Nephron (organoid): Measurements from ENCODE around the gene ALDH1A2.

ENCODE experiments used
- H3K27ac Mint-ChIP-seq, 3 experiments: 2 replicates each; pipeline ENCODE4 v1.8.0; 2020; ENCODE audit warnings: mixed read lengths in 3 of 3, mild to moderate bottlenecking in 2 of 3, moderate library complexity in 1 of 3
- H3K27me3 Mint-ChIP-seq: 2 replicates; pipeline ENCODE4 v1.8.0; 2021; ENCODE audit warnings: low read depth, mild to moderate bottlenecking, moderate library complexity, mixed read lengths
- H3K36me3 Mint-ChIP-seq: 2 replicates; pipeline ENCODE4 v1.8.0; 2020; ENCODE audit warnings: low read depth, mixed read lengths
- H3K4me1 Mint-ChIP-seq: 2 replicates; pipeline ENCODE4 v1.8.0; 2020; ENCODE audit warnings: mixed read lengths
- H3K4me3 Mint-ChIP-seq, 3 experiments: 2 replicates each; pipeline ENCODE4 v1.8.0; 2020; ENCODE audit warnings: mild to moderate bottlenecking in 3 of 3, mixed read lengths in 3 of 3, moderate library complexity in 2 of 3
- H3K9me3 Mint-ChIP-seq: 2 replicates; pipeline ENCODE4 v1.8.0; 2020; ENCODE audit warnings: mixed read lengths
- CTCF ChIP-seq, 3 experiments: fragments of 200-600 bp; sonication (generic); IDR thresholded peaks; one replicate each; pipeline ENCODE4 v1.5.0; 2021; ENCODE audit warnings: antibody characterized with exemption in 3 of 3; ENCODE audit not compliant: unreplicated experiment in 3 of 3

The ALDH1A2 gene

DNA sequence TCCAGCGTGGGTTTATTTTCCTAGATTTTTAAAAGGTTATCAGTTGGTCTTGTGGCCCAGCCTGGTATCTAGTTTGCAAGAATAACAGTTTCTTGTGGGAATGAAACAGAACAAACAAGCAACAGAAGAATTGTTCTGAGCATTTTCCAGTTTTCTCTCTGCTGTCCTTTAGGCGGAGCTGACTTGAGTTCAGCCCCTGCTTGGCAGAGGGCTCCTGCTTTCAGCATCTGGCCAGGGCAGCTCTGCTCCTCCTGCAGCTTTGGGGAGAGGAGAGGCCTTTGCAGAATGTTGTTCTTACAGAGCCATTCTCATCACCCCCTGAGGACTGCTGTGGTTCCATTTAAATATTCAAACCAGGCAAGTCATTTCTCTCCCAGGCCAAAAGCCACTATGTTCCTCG lies 117.7 kb downstream of the ALDH1A2 start:
- H3K4me1 Mint-ChIP-seq = peaks cover 21% of the 10 kb centered on the region
- no peak for TF ChIP-seq CTCF (IDR thresholded peaks at IDR 0.05; ENCODE audit: unreplicated experiment in 3 of 3)
- H3K4me3 Mint-ChIP-seq = no peak overlapping the region
- no peaks in the 10 kb centered on the region for H3K27me3 Mint-ChIP-seq
- H3K36me3 Mint-ChIP-seq = no peaks in the 10 kb centered on the region
- no peaks in the 10 kb centered on the region for H3K9me3 Mint-ChIP-seq
- no peak overlapping the region for H3K27ac Mint-ChIP-seq

GRCh38 chr15:57947282-57947681 lies 118.2 kb downstream of the ALDH1A2 start:
- Mint-ChIP-seq H3K36me3 (no peaks in the 10 kb centered on the region), H3K4me1 (peaks cover 21% of the 10 kb centered on the region), H3K9me3 (no peaks in the 10 kb centered on the region), H3K27me3 (no peaks in the 10 kb centered on the region), H3K27ac (no peak overlapping the region), H3K4me3 (no peak overlapping the region)
- no peak for TF ChIP-seq CTCF (IDR thresholded peaks at IDR 0.05; ENCODE audit: unreplicated experiment in 3 of 3)

DNA sequence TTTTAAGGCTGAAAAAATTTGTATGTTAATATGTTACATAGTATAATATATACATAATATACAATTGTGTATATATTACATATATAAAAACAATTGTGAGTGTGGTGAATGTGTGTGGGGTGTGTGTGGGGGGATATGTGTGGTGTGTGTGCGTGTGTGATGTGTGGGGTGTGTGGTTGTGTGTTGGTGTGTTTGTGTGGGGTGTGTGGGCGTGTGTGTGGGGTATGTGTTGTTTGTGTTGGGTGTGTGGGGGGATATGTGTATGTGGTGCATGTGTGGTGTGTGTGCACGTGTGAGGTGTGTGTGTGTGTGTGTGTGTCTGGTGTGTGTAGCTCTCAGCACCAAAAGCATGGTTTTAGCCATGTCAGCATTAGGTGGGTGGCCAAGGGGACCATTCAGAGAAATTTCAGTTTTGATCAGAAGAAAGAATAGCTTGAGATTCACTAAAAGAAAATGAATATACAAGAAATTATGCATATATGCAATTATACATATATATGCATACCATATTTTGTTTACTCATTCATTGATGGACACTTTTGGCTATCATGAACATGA lies 118.9 kb downstream of the ALDH1A2 start:
- no peaks in the 10 kb centered on the region for H3K27me3 Mint-ChIP-seq
- H3K27ac Mint-ChIP-seq = peak overlapping the region in 1 of 3 experiments; percentile 11
- H3K4me1 Mint-ChIP-seq = peaks cover 15% of the 10 kb centered on the region
- peaks cover 3% of the 10 kb centered on the region for H3K9me3 Mint-ChIP-seq
- H3K4me3 Mint-ChIP-seq = no peak overlapping the region
- no peak for TF ChIP-seq CTCF (IDR thresholded peaks at IDR 0.05; ENCODE audit: unreplicated experiment in 3 of 3)
- H3K36me3 Mint-ChIP-seq = no peaks in the 10 kb centered on the region

- no peaks in the 10 kb centered on the region for H3K36me3 Mint-ChIP-seq
- no peak overlapping the region for H3K4me3 Mint-ChIP-seq
- no peak for TF ChIP-seq CTCF (IDR thresholded peaks at IDR 0.05; ENCODE audit: unreplicated experiment in 3 of 3)
- no peak overlapping the region for H3K27ac Mint-ChIP-seq
- H3K27me3 Mint-ChIP-seq = no peaks in the 10 kb centered on the region
- peaks cover 4% of the 10 kb centered on the region for H3K9me3 Mint-ChIP-seq
- H3K4me1 Mint-ChIP-seq = peaks cover 10% of the 10 kb centered on the region
These were observed 119.9 kb downstream of the ALDH1A2 start for GRCh38 chr15:57945616-57946015.

DNA sequence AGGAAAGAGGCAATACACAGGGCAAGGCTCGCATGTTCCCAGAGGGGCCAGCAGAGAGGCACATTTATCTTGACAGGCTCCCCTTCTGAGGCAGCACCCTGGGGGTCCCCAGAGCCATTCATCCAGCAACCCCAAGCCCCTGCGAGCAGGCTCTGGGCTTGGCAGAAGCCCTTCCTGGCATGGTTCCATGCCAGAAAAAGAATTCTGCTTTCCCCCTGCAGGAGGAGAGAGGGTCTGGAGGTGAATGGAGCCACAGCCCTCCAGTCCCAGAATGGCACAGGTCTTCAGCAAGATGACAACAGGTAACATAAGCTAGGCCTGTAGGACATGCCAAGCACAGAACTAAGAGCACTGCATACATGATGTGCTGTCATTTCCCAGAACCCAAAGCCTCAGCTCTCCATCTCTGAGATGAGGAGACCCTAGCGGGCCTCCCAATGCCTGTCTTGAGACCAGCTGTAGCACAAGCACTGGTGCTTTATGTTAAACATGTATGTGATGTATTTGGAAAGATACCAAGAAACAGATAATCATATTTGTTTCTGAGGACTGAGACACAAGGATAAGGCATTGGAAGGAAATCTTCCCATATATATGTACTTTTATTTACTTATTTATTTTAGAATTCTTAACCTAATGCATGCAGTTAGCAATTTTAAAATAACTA lies 121.6 kb downstream of the ALDH1A2 start:
- no peak for TF ChIP-seq CTCF (IDR thresholded peaks at IDR 0.05; ENCODE audit: unreplicated experiment in 3 of 3)
- Mint-ChIP-seq H3K27ac (no peak overlapping the region), H3K9me3 (peaks cover 15% of the 10 kb centered on the region)

DNA sequence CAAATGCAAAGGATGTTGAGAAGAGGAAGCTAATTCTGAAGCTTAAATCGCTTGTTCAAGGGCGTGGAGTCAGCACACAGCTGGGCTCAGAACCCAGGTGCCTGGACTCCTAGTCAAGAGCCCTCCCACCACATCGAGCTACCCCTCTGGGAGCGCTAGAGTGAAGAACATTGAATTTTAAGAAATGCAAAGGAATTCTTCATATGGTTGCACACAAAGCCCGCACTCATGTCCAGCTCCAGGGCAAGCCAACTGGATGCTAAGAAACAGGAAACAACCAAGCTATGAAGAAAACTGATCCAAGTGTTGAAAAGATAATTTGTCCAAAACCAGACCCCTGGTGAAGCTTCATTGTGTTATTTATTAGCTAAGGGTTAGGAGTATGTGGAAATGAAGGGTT lies 122.3 kb downstream of the ALDH1A2 start:
- H3K9me3 Mint-ChIP-seq = peaks cover 22% of the 10 kb centered on the region
- no peak for TF ChIP-seq CTCF (IDR thresholded peaks at IDR 0.05; ENCODE audit: unreplicated experiment in 3 of 3)
- peaks cover 6% of the 10 kb centered on the region for H3K4me1 Mint-ChIP-seq
- H3K27me3 Mint-ChIP-seq = peaks cover 3% of the 10 kb centered on the region
- H3K4me3 Mint-ChIP-seq = no peak overlapping the region
- no peak overlapping the region for H3K27ac Mint-ChIP-seq
- H3K36me3 Mint-ChIP-seq = peaks cover 15% of the 10 kb centered on the region

More for the DNA sequence above, 121.6 kb downstream of the ALDH1A2 start:
- no peak overlapping the region for H3K4me3 Mint-ChIP-seq
- H3K36me3 Mint-ChIP-seq = peaks cover 8% of the 10 kb centered on the region
- peaks cover 3% of the 10 kb centered on the region for H3K27me3 Mint-ChIP-seq
- peaks cover 10% of the 10 kb centered on the region for H3K4me1 Mint-ChIP-seq
